HG02870 (cell line): ENCODE data around the gene C14orf132.

ENCODE experiments used
- ATAC-seq: cut with Tn5 transposase; IDR thresholded peaks from one replicate; pipeline ENCODE4 v1.9.1; 2021; ENCODE audit warnings: mild to moderate bottlenecking, moderate library complexity; ENCODE audit not compliant: unreplicated experiment

The C14orf132 gene

DNA sequence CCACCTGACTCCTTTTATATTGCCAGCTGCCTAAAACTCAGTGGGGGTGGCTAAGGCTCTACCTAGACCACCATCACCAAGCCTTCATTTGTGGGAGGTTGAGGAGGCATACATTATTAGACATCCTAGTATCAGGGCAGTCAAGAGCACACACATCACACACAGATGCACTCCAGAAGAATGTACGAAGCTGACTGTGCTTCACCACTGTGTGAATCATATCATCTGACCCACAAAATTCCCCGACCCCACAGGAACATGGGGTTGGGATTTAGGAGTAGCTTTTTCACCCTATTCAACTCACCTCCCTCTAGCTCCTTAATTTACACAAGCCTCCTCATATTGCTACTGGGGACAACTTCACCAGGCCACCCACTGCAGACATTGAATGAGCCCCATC, 100.7 kb downstream of the C14orf132 start:
- no peak for ATAC-seq

DNA sequence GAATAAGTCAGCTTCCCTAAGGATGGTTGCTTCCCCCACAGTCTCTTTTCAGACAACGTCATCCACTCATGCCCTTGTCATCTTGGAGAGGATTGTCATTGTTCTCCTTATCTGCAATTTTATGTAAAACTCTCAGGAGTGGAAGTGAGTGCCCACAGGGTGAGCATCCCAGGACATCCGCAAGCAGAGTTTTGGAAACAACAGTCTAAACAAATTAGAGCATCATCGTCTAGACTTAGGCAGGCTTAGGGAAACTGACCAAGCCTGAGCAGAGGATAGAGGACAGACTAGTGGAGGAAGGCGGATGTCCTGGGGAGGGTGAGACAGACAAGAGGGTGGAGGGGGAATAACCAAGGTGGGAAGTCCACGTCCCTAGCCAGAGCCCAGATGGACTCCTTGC, 101.8 kb downstream of the C14orf132 start:
- no peak for ATAC-seq
